K562 (cell line): ENCODE results near the gene TICRR. TPM values are rescaled to one million over a fixed set of nuclear protein-coding genes. Genes with fewer than 3 reads are reported as not detected.

Source experiments
- ATAC-seq: fragments of 200-7000 bp; cut with Tn5 transposase; 3 replicates; pipeline ENCODE4 v1.9.1; 2020; ENCODE audit warnings: moderate library complexity
- BruUV-seq: library from RNA; stranded (reverse); fragments of 400-500 nt; replicated peaks from 2 replicates; lab custom pipeline; 2021; lab: Mats Ljungman, UMichigan
- CTCF ChIA-PET: fragments of 300-600 bp; formaldehyde crosslinking; extraction: SDS; loops from one replicate; lab custom pipeline; 2021; ENCODE audit warnings: low intra/inter-chr PET ratio; lab: Yijun Ruan, JAX
- POLR2A ChIA-PET: fragments of 300-600, 350-650 bp; sonication (Branson Sonifier 250); formaldehyde crosslinking; extraction: SDS; loops from one replicate; lab custom pipeline; 2021; ENCODE audit warnings: antibody characterized with exemption, inconsistent platforms; lab: Yijun Ruan, JAX
- DNase-seq, 4 experiments: peaks; one replicate each; pipeline versions ENCODE4 v3.0.0 to v3.0.0-alpha.2; 2011 to 2018; ENCODE audit warnings: low spot score in 3 of 4, mixed read lengths in 3 of 4; ENCODE audit errors: extremely low read depth in 1 of 4
- FAIRE-seq: peaks from 2 replicates; lab custom pipeline; 2011; peaks lifted over from hg19 to GRCh38; lab: Jason Lieb, UNC
- H2AFZ ChIP-seq: 2 replicates; pipeline ENCODE4 v1.6.0; 2011; ENCODE audit warnings: low read depth, low read length, control low read depth, inconsistent platforms
- H3K27ac ChIP-seq: fragments of 200-600 bp; 3 replicates; pipeline ENCODE4 v1.8.0; 2011; ENCODE audit warnings: low read depth, mild to moderate bottlenecking, control low read depth, inconsistent platforms, low read length, moderate library complexity, mixed read lengths; ENCODE audit errors: extremely low read depth
- H3K27me3 ChIP-seq, 2 experiments: fragments of 300-600 bp in 1 of 2; 2 replicates in 1 of 2; 3 replicates in 1 of 2; pipeline versions ENCODE4 v1.6.0 to v1.8.0; 2011; ENCODE audit warnings: inconsistent platforms in 2 of 2, low read length in 2 of 2, mild to moderate bottlenecking in 1 of 2, mixed read lengths in 1 of 2, moderate library complexity in 1 of 2; ENCODE audit not compliant: control insufficient read depth in 2 of 2, insufficient read depth in 2 of 2
- H3K36me3 ChIP-seq: fragments of 300-600 bp; 3 replicates; pipeline ENCODE4 v1.8.0; 2011; ENCODE audit warnings: mild to moderate bottlenecking, low read length, inconsistent platforms; ENCODE audit not compliant: control insufficient read depth, insufficient read depth
- H3K4me1 ChIP-seq, 2 experiments: fragments of 200-600 bp in 1 of 2; replicated peaks in 1 of 2; 2 replicates in 1 of 2; 3 replicates in 1 of 2; pipeline versions ENCODE4 v1.5.1 to v1.8.0; 2011; ENCODE audit warnings: inconsistent platforms in 2 of 2, low read length in 2 of 2, mild to moderate bottlenecking in 1 of 2, mixed read lengths in 1 of 2, moderate library complexity in 1 of 2; ENCODE audit not compliant: control insufficient read depth in 2 of 2, insufficient read depth in 2 of 2
- H3K4me2 ChIP-seq: 2 replicates; pipeline ENCODE4 v1.6.1; 2011; ENCODE audit warnings: low read length, control low read depth, inconsistent platforms, mixed read lengths; ENCODE audit not compliant: insufficient read depth
- H3K4me3 ChIP-seq: fragments of 200-600 bp; sonication (generic), shearing (Covaris generic); 2 replicates; pipeline ENCODE4 v1.5.1; 2016; ENCODE audit warnings: control low read depth, inconsistent platforms
- H3K79me2 ChIP-seq: fragments of 200-600 bp; 3 replicates; pipeline ENCODE4 v1.8.0; 2011; ENCODE audit warnings: low read length, inconsistent platforms; ENCODE audit not compliant: control insufficient read depth, insufficient read depth
- H3K9ac ChIP-seq, 2 experiments: 2 replicates each; pipeline versions ENCODE4 v1.6.0 to v1.6.1; 2011; ENCODE audit warnings: low read depth in 2 of 2, low read length in 2 of 2, control low read depth in 1 of 2, inconsistent platforms in 1 of 2, mild to moderate bottlenecking in 1 of 2, mixed read lengths in 1 of 2; ENCODE audit not compliant: insufficient read depth in 1 of 2
- H3K9me1 ChIP-seq: one replicate; pipeline ENCODE4 v1.6.0; 2011; ENCODE audit warnings: inconsistent platforms, mild to moderate bottlenecking, low read length, moderate library complexity; ENCODE audit not compliant: control insufficient read depth, insufficient read depth
- H3K9me3 ChIP-seq: replicated peaks from 2 replicates; pipeline ENCODE4 v1.5.1; 2011; ENCODE audit warnings: low read depth, low read length, inconsistent platforms; ENCODE audit not compliant: control insufficient read depth, insufficient read depth
- H4K20me1 ChIP-seq: replicated peaks from 2 replicates; pipeline ENCODE4 v1.6.1; 2011; ENCODE audit warnings: low read length, inconsistent platforms, mixed read lengths; ENCODE audit not compliant: control insufficient read depth, insufficient read depth
- CUX1 ChIP-seq: fragments of 200-800 bp; sonication (Bioruptor generic); IDR thresholded peaks from 2 replicates; pipeline ENCODE4 v1.6.1; 2016; ENCODE audit warnings: missing genetic modification characterization, missing compliant biosample characterization
- POLR2A ChIP-seq: fragments of 450-650 bp; conservative IDR thresholded peaks from 2 replicates; pipeline ENCODE4 v1.6.1; 2016
- POLR2AphosphoS2 ChIP-seq: IDR thresholded peaks from 2 replicates; pipeline ENCODE4 v1.6.1; 2012; ENCODE audit warnings: low read length, improper control_type of control experiment
- WGBS: fragments of 100-300 bp; shearing (Covaris generic); methylation state at CpG from one replicate; pipeline ENCODE4 v1.1.6; 2016; ENCODE audit warnings: low coverage, mixed read lengths; ENCODE audit not compliant: insufficient coverage; ENCODE audit errors: missing lambda C conversion rate; 5-methylcytosine and 5-hydroxymethylcytosine counted together
- in situ Hi-C: fragments of 300-500 bp; cut with MboI; formaldehyde crosslinking; loops from 4 replicates; pipeline ENCODE4 v1.15.0; 2018; ENCODE audit warnings: inconsistent platforms, mixed read lengths
- intact Hi-C: fragments of 100-400 bp; cut with micrococcal nuclease; formaldehyde crosslinking; loops from 2 replicates; pipeline ENCODE4 v1.14.2; 2022
- polyA plus RNA-seq, 8 experiments: library from polyadenylated mRNA; depleted of rRNA in 4 of 8; stranded (reverse) in 5 of 8; unstranded in 3 of 8; fragments of >200 nt; fragmentation: Nextera tagmentation in 2 of 8; fragmentation: Illumina TruSeq in 1 of 8; extraction: Ambion mirVana in 2 of 8; extraction: Trizol in 1 of 8; gene quantifications; 2 replicates each; pipeline versions ENCODE4 v1.2.1 to v1.2.3, GENCODE V29; 2011 to 2014; ENCODE audit warnings: inconsistent platforms in 1 of 8, missing spikeins in 1 of 8
- total RNA-seq, 7 experiments: library from RNA; depleted of rRNA in 6 of 7; stranded (reverse); fragments of >200 nt in 6 of 7; fragmentation: Illumina TruSeq in 2 of 7; extraction: Trizol in 2 of 7; gene quantifications; 2 replicates each; pipeline versions ENCODE4 v1.2.1 to v1.2.3, GENCODE V29; 2011 to 2021; ENCODE audit warnings: low replicate concordance in 1 of 7

Gene TICRR
- total and polyA plus RNA-seq, 9 of the 15 experiments (the other 6 are each of a cell fraction or from before 2014, with no cell fraction given): 0.84 to 22.9 (median 13.7) TPM

DNA sequence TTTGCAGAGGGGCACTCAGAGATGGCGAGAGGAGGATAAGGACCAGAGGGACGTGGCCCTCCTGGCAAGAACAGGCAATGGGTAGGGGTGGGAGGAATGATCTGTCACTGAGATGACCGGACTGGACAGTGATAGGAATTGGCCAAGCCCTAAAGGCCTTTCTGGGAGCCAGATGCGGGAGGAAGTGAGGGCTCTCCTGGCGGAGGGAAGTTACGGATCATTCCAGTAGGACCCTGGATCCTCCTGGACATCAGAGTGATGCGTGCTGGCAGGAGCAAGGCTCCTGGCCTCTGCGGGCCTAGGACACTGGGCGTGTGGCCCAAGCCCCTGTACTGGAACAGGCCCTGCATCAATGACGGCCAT, 56.6 kb downstream of the TICRR start:
- intact Hi-C loops: no loop called here
- Histone ChIP-seq H2AFZ (no peak overlapping the region), H3K9me3 (peaks cover 5% of the 10 kb centered on the region; the same call in 1 of the 2 replicates), H3K4me2 (no peak overlapping the region), H3K9me1 (no peaks in the 10 kb centered on the region), H4K20me1 (no peaks in the 10 kb centered on the region), H3K9ac (no peak overlapping the region), H3K4me3 (no peak overlapping the region), H3K27me3 (no peaks in the 10 kb centered on the region), H3K4me1 (no peaks in the 10 kb centered on the region; a peak in 1 of 5 replicates), H3K79me2 (no peaks in the 10 kb centered on the region), H3K36me3 (peaks cover 53% of the 10 kb centered on the region), H3K27ac (no peak overlapping the region)
- BruUV-seq: no TSS peak
- ChIA-PET CTCF (no interaction called here), POLR2A (interaction anchor here (0.6 kb wide), 1 partner anchor 136 kb away, joined by 3 read pairs; no protein-coding TSS in a partner anchor)
- in situ Hi-C loops: no loop called here
- DNase-seq (peak in 1 of 4 experiments; percentile 9), ATAC-seq (peak; percentile 44; the same call in 2 of the 3 replicates), FAIRE-seq (no peak)
- TF ChIP-seq CUX1 (CRISPR knock-in tag): no peak
- peak; percentile 92 for TF ChIP-seq POLR2AphosphoS2
- 0 out of 2 replicates have a peak, but pooled peaks have one; percentile 34 for TF ChIP-seq POLR2A
- WGBS: 80% methylated on average over 7 of the region's 10 CpGs
